Measurements from ENCODE around the gene ELAVL3. TPM values are rescaled to one million over a fixed set of nuclear protein-coding genes. Genes with fewer than 3 reads are reported as not detected.

ELAVL3 gene
- total RNA-seq, 4 donors from 2014 or later = not detected

DNA sequence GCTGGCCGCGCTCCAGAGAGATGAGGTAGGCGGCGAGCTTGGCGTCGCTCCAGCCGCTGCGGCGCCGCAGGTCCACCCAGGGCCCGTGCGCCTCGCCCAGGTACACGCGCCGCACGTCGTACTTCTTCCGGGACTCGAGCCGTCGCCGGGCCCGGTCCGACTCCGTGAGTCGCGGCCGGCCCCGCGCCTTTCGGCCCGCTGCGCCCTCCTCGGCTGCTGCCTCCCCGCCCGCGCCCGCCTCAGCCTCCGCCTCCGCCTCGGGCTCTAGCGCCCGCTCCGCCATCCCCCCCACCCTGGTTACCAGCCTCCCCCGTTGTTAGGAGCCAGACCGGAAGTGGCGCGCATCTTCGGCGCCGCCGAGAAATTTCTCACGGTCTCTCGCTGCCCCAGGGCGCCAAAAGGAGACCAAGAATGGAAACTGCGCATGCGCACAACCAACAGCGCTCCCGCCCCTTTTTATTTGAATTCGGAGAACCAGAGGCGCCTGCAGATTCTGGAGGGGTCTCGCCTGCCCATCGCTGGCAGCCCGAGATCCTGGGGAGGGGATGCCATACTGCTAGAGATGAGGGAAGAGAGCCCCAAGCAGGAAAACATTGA is 24.8 kb upstream of the ELAVL3 start, which contains the start of gene ZNF653:
Gene ZNF653 (minus strand): TSS at position 336 of the 597 bp plus-strand sequence. CDS start 53 bp downstream, at position 283.
- peak; percentile 97 for DNase-seq (ENCODE audit: low spot score in 2 of 2)
- Histone ChIP-seq H3K27me3 (no peaks in the 10 kb centered on the region), H3K9me3 (no peaks in the 10 kb centered on the region), H3K4me1 (peaks cover 14% of the 10 kb centered on the region), H3K36me3 (peaks cover 4% of the 10 kb centered on the region), H3K4me3 (peak within 1 kb of the TSS; percentile 100), H3K27ac (peak within 1 kb of the TSS; percentile 97)
- TF ChIP-seq POLR2A (IDR thresholded peaks at IDR 0.05) (peak in 1 of 2 donors; percentile 20), POLR2AphosphoS5 (IDR thresholded peaks at IDR 0.05) (no peak), EP300 (IDR thresholded peaks at IDR 0.05) (no peak)
- 0% methylated on average over 7 of the region's 65 CpGs for WGBS

DNA sequence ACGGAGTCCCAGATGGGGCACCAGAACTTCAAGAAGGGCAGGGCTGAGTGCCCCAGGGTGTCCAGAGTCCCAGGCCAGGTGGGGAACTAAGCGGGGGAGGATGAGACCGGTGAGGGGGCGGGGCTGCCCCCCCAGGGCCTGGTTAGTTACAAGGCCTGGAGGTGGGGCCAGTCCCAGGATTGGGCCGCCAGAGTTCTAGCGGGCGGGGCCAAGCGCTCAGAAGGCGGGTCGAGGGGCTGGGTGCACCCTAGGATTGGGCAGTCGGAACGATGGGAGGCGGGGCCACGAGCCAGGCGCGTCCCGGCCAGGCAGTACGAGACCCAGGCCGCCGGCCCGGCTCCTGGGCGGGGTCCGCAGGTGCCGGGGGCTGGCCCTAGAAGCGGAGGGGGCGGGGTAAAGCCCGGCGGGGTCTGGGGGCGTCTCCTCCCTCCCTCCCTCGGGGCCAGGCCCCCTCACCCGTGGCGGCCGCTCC is 24.2 kb upstream of the ELAVL3 start:
- Histone ChIP-seq H3K4me3 (peak overlapping the region; percentile 100), H3K36me3 (no peaks in the 10 kb centered on the region), H3K9me3 (no peaks in the 10 kb centered on the region), H3K27me3 (no peaks in the 10 kb centered on the region), H3K27ac (peak overlapping the region; percentile 97), H3K4me1 (peaks cover 14% of the 10 kb centered on the region)
- WGBS = 2% methylated on average over 18 of the region's 33 CpGs
- no peak for TF ChIP-seq POLR2A (IDR thresholded peaks at IDR 0.05)
- DNase-seq (ENCODE audit: low spot score in 2 of 2) = peak; percentile 98

DNA sequence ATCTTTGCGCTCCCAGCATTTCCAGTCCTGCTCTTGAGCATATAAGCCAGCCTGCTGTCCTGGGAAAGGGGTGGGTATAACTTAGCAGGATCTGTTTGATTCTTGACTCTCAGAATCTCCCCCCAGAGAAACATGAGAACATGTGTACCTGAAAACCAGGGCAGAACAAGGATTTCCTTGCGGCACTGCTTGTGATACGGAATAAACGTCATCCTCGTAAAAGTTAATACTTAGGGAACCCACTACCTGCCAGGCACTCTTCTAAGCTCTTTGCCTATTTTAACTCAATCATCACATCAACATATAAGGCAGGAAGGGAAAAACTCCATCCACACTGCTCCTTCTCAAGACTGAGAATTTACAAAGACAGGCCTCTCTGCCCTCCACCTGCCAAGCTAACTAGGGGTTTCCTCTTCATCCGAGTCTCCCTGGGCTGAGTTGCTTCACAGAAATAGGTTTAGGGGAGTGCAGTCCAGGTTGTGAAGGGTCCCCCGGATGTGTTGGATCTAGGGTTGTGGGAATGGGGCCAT is 23.7 kb upstream of the ELAVL3 start:
- no peak for DNase-seq (ENCODE audit: low spot score in 2 of 2)
- WGBS = 38% methylated on average over 7 of the region's 7 CpGs
- Histone ChIP-seq H3K27me3 (no peaks in the 10 kb centered on the region), H3K9me3 (no peaks in the 10 kb centered on the region), H3K27ac (peak overlapping the region; percentile 97), H3K4me3 (peak overlapping the region; percentile 100), H3K4me1 (peaks cover 14% of the 10 kb centered on the region), H3K36me3 (no peaks in the 10 kb centered on the region)
- TF ChIP-seq POLR2A (IDR thresholded peaks at IDR 0.05) = no peak
- no peak for TF ChIP-seq POLR2AphosphoS5 (IDR thresholded peaks at IDR 0.05)
- TF ChIP-seq, protein P1, sequence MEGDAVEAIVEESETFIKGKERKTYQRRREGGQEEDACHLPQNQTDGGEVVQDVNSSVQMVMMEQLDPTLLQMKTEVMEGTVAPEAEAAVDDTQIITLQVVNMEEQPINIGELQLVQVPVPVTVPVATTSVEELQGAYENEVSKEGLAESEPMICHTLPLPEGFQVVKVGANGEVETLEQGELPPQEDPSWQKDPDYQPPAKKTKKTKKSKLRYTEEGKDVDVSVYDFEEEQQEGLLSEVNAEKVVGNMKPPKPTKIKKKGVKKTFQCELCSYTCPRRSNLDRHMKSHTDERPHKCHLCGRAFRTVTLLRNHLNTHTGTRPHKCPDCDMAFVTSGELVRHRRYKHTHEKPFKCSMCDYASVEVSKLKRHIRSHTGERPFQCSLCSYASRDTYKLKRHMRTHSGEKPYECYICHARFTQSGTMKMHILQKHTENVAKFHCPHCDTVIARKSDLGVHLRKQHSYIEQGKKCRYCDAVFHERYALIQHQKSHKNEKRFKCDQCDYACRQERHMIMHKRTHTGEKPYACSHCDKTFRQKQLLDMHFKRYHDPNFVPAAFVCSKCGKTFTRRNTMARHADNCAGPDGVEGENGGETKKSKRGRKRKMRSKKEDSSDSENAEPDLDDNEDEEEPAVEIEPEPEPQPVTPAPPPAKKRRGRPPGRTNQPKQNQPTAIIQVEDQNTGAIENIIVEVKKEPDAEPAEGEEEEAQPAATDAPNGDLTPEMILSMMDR (IDR thresholded peaks at IDR 0.05) = no peak
- TF ChIP-seq EP300 (IDR thresholded peaks at IDR 0.05) = no peak

DNA sequence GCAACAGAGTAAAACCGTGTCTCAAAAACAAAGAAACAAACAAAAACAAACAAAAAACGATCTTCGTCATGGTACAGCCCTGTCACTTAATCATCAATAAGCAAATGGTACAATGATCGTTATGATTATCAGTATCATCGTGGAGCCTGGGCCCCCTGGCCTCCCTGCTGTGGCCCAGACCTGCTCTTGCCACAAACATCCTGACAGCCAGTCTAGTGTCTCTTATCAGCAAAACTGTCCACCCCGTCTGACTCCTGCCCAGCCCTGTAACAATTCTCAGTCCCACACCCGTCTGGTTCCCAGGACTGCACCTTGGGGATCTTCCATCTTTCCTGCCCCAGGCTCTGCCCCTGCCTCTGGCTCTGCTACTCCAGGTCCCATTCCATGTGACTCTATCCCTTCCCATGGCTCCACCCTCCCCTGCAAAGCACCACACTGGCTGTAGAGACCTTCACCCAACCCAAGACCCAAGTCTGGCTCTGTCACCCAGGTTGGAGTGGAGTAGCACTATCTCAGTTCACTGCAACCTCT is 19.1 kb upstream of the ELAVL3 start:
- H3K27me3 ChIP-seq = no peaks in the 10 kb centered on the region
- TF ChIP-seq EP300 (IDR thresholded peaks at IDR 0.05) = no peak
- TF ChIP-seq POLR2AphosphoS5 (IDR thresholded peaks at IDR 0.05) = no peak
- TF ChIP-seq, protein P1 (IDR thresholded peaks at IDR 0.05) = no peak
- no peak for TF ChIP-seq POLR2A (IDR thresholded peaks at IDR 0.05)
- 83% methylated on average over 7 of the region's 7 CpGs for WGBS
- H3K4me3 ChIP-seq = no peak overlapping the region
- peaks cover 25% of the 10 kb centered on the region for H3K36me3 ChIP-seq
- H3K27ac ChIP-seq = no peak overlapping the region
- peaks cover 5% of the 10 kb centered on the region for H3K4me1 ChIP-seq
- H3K9me3 ChIP-seq = no peaks in the 10 kb centered on the region
- DNase-seq (ENCODE audit: low spot score in 2 of 2) = no peak

GRCh38 chr19:11499220-11499726 is 18.4 kb upstream of the ELAVL3 start:
- no peaks in the 10 kb centered on the region for H3K9me3 ChIP-seq
- H3K27ac ChIP-seq = no peak overlapping the region
- no peaks in the 10 kb centered on the region for H3K4me1 ChIP-seq
- WGBS = 98% methylated on average over 6 of the region's 6 CpGs
- H3K27me3 ChIP-seq = no peaks in the 10 kb centered on the region
- no peak for DNase-seq (ENCODE audit: low spot score in 2 of 2)
- H3K4me3 ChIP-seq = no peak overlapping the region
- TF ChIP-seq EP300 (IDR thresholded peaks at IDR 0.05) (no peak), POLR2A (IDR thresholded peaks at IDR 0.05) (no peak), POLR2AphosphoS5 (IDR thresholded peaks at IDR 0.05) (no peak)
- TF ChIP-seq, protein P1 (IDR thresholded peaks at IDR 0.05) = no peak
- peaks cover 32% of the 10 kb centered on the region for H3K36me3 ChIP-seq
